ENCODE results near the gene GGTLC2. TPM values are rescaled to one million over a fixed set of nuclear protein-coding genes. Genes with fewer than 3 reads are reported as not detected.

Gene GGTLC2
- total and polyA plus RNA-seq, 9 donors, result not detected

- 85 to 95% (median 86%) methylated on average over 4 of the region's 4 CpGs for WGBS, 3 donors
These were observed 30.1 kb downstream of the GGTLC2 start for GRCh38 chr22:22674467-22674866.

GRCh38 chr22:22678970-22679369, 34.6 kb downstream of the GGTLC2 start:
- H3K4me1 ChIP-seq (ENCODE audit: insufficient read depth), result peaks cover 2% of the 10 kb centered on the region
- intact Hi-C loops (cut with DNase I), result no loop called here
- H3K27me3 ChIP-seq, result no peaks in the 10 kb centered on the region
- H3K4me3 ChIP-seq, result no peak overlapping the region
- no peak overlapping the region for H3K27ac ChIP-seq
- no peaks in the 10 kb centered on the region for H3K36me3 ChIP-seq
- 93 to 97% (median 93%) methylated on average over 4 of the region's 4 CpGs for WGBS, 3 donors
- no peak for DNase-seq
- no peaks in the 10 kb centered on the region for H3K9me3 ChIP-seq
- TF ChIP-seq EP300 (IDR thresholded peaks at IDR 0.05), result no peak
- no peak for TF ChIP-seq POLR2A (IDR thresholded peaks at IDR 0.05)
- TF ChIP-seq CTCF (IDR thresholded peaks at IDR 0.05), result no peak

More at GRCh38 chr22:22674467-22674866, 30.1 kb downstream of the GGTLC2 start:
- no peak overlapping the region for H3K27ac ChIP-seq
- H3K4me1 ChIP-seq (ENCODE audit: insufficient read depth), result no peaks in the 10 kb centered on the region
- H3K27me3 ChIP-seq, result no peaks in the 10 kb centered on the region
- no peaks in the 10 kb centered on the region for H3K9me3 ChIP-seq
- no peak for TF ChIP-seq CTCF (IDR thresholded peaks at IDR 0.05)
- TF ChIP-seq POLR2A (IDR thresholded peaks at IDR 0.05), result no peak
- no peak for TF ChIP-seq EP300 (IDR thresholded peaks at IDR 0.05)
- no peak for DNase-seq
- no peak overlapping the region for H3K4me3 ChIP-seq
- intact Hi-C loops (cut with DNase I), result no loop called here
- H3K36me3 ChIP-seq, result no peaks in the 10 kb centered on the region

- Histone ChIP-seq H3K27me3 (no peaks in the 10 kb centered on the region), H3K27ac (no peak overlapping the region), H3K36me3 (no peaks in the 10 kb centered on the region), H3K4me3 (no peak overlapping the region), H3K4me1 (ENCODE audit: insufficient read depth) (peaks cover 6% of the 10 kb centered on the region), H3K9me3 (no peaks in the 10 kb centered on the region)
- no peak for DNase-seq
- intact Hi-C loops (cut with DNase I), result loop anchor here in 1 of 4 donors (10.0 kb wide), 1 partner anchor 96 kb away; no protein-coding TSS in a partner anchor
- 88 to 94% (median 89%) methylated on average over 4 of the region's 4 CpGs for WGBS, 3 donors
- no peak for TF ChIP-seq EP300 (IDR thresholded peaks at IDR 0.05)
- TF ChIP-seq POLR2A (IDR thresholded peaks at IDR 0.05), result no peak
- no peak for TF ChIP-seq CTCF (IDR thresholded peaks at IDR 0.05)
These were observed 36.0 kb downstream of the GGTLC2 start for GRCh38 chr22:22680396-22680795.

GRCh38 chr22:22681221-22681739, 36.9 kb downstream of the GGTLC2 start:
- intact Hi-C loops (cut with DNase I), result loop anchor here in 1 of 4 donors (10.0 kb wide), 1 partner anchor 96 kb away; no protein-coding TSS in a partner anchor
- H3K4me1 ChIP-seq (ENCODE audit: insufficient read depth), result peaks cover 6% of the 10 kb centered on the region
- DNase-seq, result no peak
- no peaks in the 10 kb centered on the region for H3K36me3 ChIP-seq
- H3K27ac ChIP-seq, result no peak overlapping the region
- no peaks in the 10 kb centered on the region for H3K9me3 ChIP-seq
- no peak for TF ChIP-seq EP300 (IDR thresholded peaks at IDR 0.05)
- no peak for TF ChIP-seq POLR2A (IDR thresholded peaks at IDR 0.05)
- TF ChIP-seq CTCF (IDR thresholded peaks at IDR 0.05), result no peak
- WGBS, 3 donors, result 11 to 18% (median 14%) methylated on average over 3 of the region's 3 CpGs
- no peak overlapping the region for H3K4me3 ChIP-seq
- no peaks in the 10 kb centered on the region for H3K27me3 ChIP-seq

Measured in ovary (tissue), 9 donors.